ENCODE results near the gene KCTD17.

KCTD17 gene

DNA sequence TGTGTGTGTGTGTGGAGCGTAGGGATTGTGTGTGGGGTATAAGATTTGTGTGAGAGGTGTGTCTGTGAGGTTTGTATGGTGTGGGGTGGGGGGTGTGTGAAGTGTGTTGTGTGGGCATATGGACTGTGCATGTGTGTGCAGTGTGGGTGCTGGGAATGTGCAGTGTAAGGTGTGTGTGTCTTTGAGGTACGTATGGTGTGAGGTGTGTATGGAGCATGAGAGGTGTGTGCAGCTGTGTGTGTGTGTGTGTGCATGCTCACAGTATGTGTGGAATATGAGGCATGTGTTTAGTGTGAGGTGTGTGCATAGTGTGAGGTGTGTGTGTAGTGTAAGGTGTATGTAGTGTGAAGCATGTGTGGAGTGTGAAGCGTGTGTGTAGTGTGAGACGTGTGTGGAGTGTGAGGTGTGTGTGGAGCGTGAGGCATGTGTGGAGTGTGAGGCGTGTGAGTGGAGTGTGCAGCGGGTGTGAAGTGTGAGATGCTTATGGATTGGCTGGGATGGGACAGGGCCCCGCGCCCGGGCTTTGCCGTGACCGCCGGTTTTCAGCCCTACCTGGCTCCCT, 59.7 kb downstream of the KCTD17 start:
- Histone ChIP-seq H3K4me1 (ENCODE audit: insufficient read depth, low read length, poor library complexity, severe bottlenecking) (no peaks in the 10 kb centered on the region), H3K4me3 (ENCODE audit: low read length, poor library complexity, severe bottlenecking) (no peak overlapping the region), H4K20me1 (ENCODE audit: insufficient read depth, low read length, poor library complexity, severe bottlenecking) (no peaks in the 10 kb centered on the region), H3K4me2 (ENCODE audit: low read depth, low read length, poor library complexity, severe bottlenecking) (no peak overlapping the region), H3K9me2 (replicated peaks; ENCODE audit: low read depth, low read length) (no peaks in the 10 kb centered on the region), H3K36me3 (ENCODE audit: insufficient read depth, low read length) (no peaks in the 10 kb centered on the region), H3F3A (ENCODE audit: low read depth) (no peaks in the 10 kb centered on the region), H2AFZ (ENCODE audit: low read length) (no peak overlapping the region), H3K9ac (ENCODE audit: low read depth, low read length, poor library complexity, severe bottlenecking) (no peak overlapping the region), H3K27me3 (ENCODE audit: insufficient read depth, low read length, poor library complexity, severe bottlenecking) (no peaks in the 10 kb centered on the region), H3K79me2 (ENCODE audit: insufficient read depth, low read length) (no peaks in the 10 kb centered on the region), H3K9me3 (ENCODE audit: insufficient read depth, low read depth, low read length) (no peaks in the 10 kb centered on the region)
- no peak for TF ChIP-seq EZH2phosphoT487 (IDR thresholded peaks at IDR 0.05; ENCODE audit: borderline replicate concordance)
- TF ChIP-seq, protein P1, sequence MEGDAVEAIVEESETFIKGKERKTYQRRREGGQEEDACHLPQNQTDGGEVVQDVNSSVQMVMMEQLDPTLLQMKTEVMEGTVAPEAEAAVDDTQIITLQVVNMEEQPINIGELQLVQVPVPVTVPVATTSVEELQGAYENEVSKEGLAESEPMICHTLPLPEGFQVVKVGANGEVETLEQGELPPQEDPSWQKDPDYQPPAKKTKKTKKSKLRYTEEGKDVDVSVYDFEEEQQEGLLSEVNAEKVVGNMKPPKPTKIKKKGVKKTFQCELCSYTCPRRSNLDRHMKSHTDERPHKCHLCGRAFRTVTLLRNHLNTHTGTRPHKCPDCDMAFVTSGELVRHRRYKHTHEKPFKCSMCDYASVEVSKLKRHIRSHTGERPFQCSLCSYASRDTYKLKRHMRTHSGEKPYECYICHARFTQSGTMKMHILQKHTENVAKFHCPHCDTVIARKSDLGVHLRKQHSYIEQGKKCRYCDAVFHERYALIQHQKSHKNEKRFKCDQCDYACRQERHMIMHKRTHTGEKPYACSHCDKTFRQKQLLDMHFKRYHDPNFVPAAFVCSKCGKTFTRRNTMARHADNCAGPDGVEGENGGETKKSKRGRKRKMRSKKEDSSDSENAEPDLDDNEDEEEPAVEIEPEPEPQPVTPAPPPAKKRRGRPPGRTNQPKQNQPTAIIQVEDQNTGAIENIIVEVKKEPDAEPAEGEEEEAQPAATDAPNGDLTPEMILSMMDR (conservative IDR thresholded peaks at IDR 0.05; ENCODE audit: low read length): no peak

DNA sequence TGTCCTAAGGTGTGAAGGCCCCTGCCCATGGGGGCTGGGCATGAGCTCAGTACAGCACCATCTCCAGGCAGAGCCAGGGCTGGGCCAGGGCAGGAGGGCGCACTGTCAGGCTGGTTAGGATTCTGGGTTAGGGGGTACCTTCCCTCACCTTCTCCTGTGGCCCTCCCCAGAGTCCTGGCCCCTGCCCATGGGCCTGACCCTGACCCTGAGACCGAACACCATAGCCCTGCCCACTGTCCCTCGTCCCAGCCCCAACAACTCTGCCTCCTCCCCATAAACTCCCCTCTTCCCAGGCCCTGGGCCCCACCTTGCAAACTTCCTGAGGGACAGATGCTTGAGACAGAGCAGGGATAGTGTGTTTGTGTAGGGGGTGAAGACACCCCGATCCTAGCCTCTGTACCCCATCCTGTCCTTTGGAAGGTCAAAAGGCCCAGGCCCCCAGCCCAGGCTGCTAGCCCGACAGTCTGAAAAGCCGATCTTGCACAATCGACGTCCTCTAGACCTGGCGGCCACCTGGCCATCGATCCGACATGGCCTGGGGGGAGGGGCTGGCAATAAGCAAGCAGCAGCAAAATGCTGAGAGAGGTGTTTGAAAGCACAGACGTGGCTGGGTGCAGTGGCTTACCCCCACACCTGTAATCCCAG, 60.7 kb downstream of the KCTD17 start:
- Histone ChIP-seq H3K79me2 (ENCODE audit: insufficient read depth, low read length) (no peaks in the 10 kb centered on the region), H3K4me1 (ENCODE audit: insufficient read depth, low read length, poor library complexity, severe bottlenecking) (no peaks in the 10 kb centered on the region), H3K4me2 (ENCODE audit: low read depth, low read length, poor library complexity, severe bottlenecking) (no peak overlapping the region), H3K36me3 (ENCODE audit: insufficient read depth, low read length) (no peaks in the 10 kb centered on the region), H4K20me1 (ENCODE audit: insufficient read depth, low read length, poor library complexity, severe bottlenecking) (no peaks in the 10 kb centered on the region), H2AFZ (ENCODE audit: low read length) (no peak overlapping the region), H3F3A (ENCODE audit: low read depth) (no peaks in the 10 kb centered on the region), H3K9me3 (ENCODE audit: insufficient read depth, low read depth, low read length) (no peaks in the 10 kb centered on the region), H3K9me2 (replicated peaks; ENCODE audit: low read depth, low read length) (no peaks in the 10 kb centered on the region), H3K27me3 (ENCODE audit: insufficient read depth, low read length, poor library complexity, severe bottlenecking) (no peaks in the 10 kb centered on the region), H3K4me3 (ENCODE audit: low read length, poor library complexity, severe bottlenecking) (no peak overlapping the region), H3K9ac (ENCODE audit: low read depth, low read length, poor library complexity, severe bottlenecking) (no peak overlapping the region)
- TF ChIP-seq, protein P1 (conservative IDR thresholded peaks at IDR 0.05; ENCODE audit: low read length): no peak

All from Loucy (cell line).